Natural killer cell (primary cell): ENCODE data around the gene ATP8B4. TPM values are rescaled to one million over a fixed set of nuclear protein-coding genes. Genes with fewer than 3 reads are reported as not detected.

Experiments
- ATAC-seq, 3 donors: fragments of 150-1000 bp in 2 of 3; fragments of 200-7000 bp in 1 of 3; cut with Tn5 transposase; 1 replicate in 1 of 3; 2 replicates in 2 of 3; pipeline ENCODE4 v1.10.0; 2021; ENCODE audit warnings: mild to moderate bottlenecking in 2 of 3, moderate library complexity in 2 of 3
- DNase-seq, 2 donors: peaks; one replicate each; pipeline versions ENCODE4 v3.0.0 to v3.0.0-alpha.2; 2013 to 2021; ENCODE audit warnings: mixed read lengths in 1 of 2
- H3K27ac ChIP-seq: one replicate; pipeline ENCODE4 v1.5.1; 2013; ENCODE audit warnings: mild to moderate bottlenecking, low read length
- H3K27me3 ChIP-seq: one replicate; pipeline ENCODE4 v1.6.1; 2013; ENCODE audit warnings: low read length; ENCODE audit not compliant: control insufficient read depth, insufficient read depth
- H3K36me3 ChIP-seq: one replicate; pipeline ENCODE4 v1.6.1; 2013; ENCODE audit warnings: low read length; ENCODE audit not compliant: control insufficient read depth, insufficient read depth
- H3K4me1 ChIP-seq: one replicate; pipeline ENCODE4 v1.6.1; 2013; ENCODE audit warnings: low read length; ENCODE audit not compliant: control insufficient read depth, insufficient read depth
- H3K4me3 ChIP-seq: one replicate; pipeline ENCODE4 v1.5.1; 2013; ENCODE audit warnings: low read length
- H3K9me3 ChIP-seq: one replicate; pipeline ENCODE4 v1.6.1; 2013; ENCODE audit warnings: low read length; ENCODE audit not compliant: control insufficient read depth, insufficient read depth
- H3K27ac Mint-ChIP-seq, 2 donors: one replicate each; pipeline ENCODE4 v1.8.0; 2022; ENCODE audit warnings: mild to moderate bottlenecking in 2 of 2, mixed read lengths in 2 of 2, moderate library complexity in 1 of 2
- H3K27me3 Mint-ChIP-seq, 2 donors: one replicate each; pipeline ENCODE4 v1.8.0; 2022; ENCODE audit warnings: low read depth in 2 of 2, mixed read lengths in 2 of 2
- H3K36me3 Mint-ChIP-seq: one replicate; pipeline ENCODE4 v1.8.0; 2022; ENCODE audit warnings: mixed read lengths
- H3K4me1 Mint-ChIP-seq, 2 donors: one replicate each; pipeline ENCODE4 v1.8.0; 2022; ENCODE audit warnings: mixed read lengths in 2 of 2
- H3K4me3 Mint-ChIP-seq: one replicate; pipeline ENCODE4 v1.8.0; 2022; ENCODE audit warnings: mild to moderate bottlenecking, moderate library complexity, mixed read lengths
- H3K9me3 Mint-ChIP-seq, 2 donors: one replicate each; pipeline ENCODE4 v1.8.0; 2022; ENCODE audit warnings: mixed read lengths in 2 of 2
- WGBS: methylation state at CpG from one replicate; pipeline ENCODE4 v1.1.7; 2013; ENCODE audit warnings: missing lambda C conversion rate; ENCODE audit not compliant: insufficient coverage; 5-methylcytosine and 5-hydroxymethylcytosine counted together
- intact Hi-C: fragments of 100-400 bp; cut with micrococcal nuclease; formaldehyde crosslinking; loops from one replicate; pipeline ENCODE4 v1.14.2; 2022
- total RNA-seq, 4 donors: library from RNA; stranded (reverse); fragments of 120-200 nt in 1 of 4; gene quantifications; one replicate each; pipeline versions ENCODE4 v1.2.3 to v1.2.4, GENCODE V29; 2013 to 2022
- TF ChIP-seq, protein P1 (sequence below): fragments of 200-600 bp; IDR thresholded peaks from one replicate; pipeline ENCODE4 v1.8.0; 2022; ENCODE audit warnings: antibody characterized with exemption

Gene ATP8B4
- total RNA-seq, 3 donors from 2014 or later (not counting 1 experiment from before 2014, with no cell fraction given): 55.6 to 89.5 (median 75.1) TPM

DNA sequence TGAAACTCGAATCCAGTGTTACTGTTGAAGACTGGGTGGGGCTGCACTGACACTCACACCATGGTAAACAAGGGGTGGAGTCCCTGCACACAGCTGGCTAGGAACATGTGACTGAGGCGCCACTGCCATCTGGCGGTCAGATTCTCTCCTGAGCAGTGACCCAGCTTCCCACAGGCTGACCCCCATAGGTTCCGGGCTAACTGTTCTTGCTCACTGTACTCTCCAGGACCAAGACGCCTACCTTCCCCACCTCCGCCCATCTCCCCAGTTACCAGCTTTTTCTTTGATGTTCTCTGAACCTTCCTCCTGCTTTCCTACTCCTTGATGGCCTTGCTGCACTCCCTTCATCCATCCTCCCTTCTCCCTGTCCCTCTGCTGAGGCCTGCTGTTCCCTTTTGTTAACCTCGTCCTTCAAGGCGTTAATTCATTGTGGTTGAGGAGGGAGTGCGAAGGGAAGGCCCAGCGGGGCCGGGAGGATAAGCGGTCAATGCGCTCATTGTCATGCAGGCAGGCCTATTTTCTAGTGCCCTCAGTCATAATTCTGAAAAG lies 115.2 kb downstream of the ATP8B4 start:
- Mint-ChIP-seq H3K36me3 (peaks cover 17% of the 10 kb centered on the region), H3K9me3 (no peaks in the 10 kb centered on the region), H3K4me3 (peak overlapping the region; percentile 75), H3K27me3 (no peaks in the 10 kb centered on the region), H3K27ac (peak overlapping the region; percentile 88 to 95), H3K4me1 (peaks cover 25 to 30% of the 10 kb centered on the region in 2 donors)
- H3K27ac ChIP-seq: peak overlapping the region; percentile 66
- peaks cover 14% of the 10 kb centered on the region for H3K36me3 ChIP-seq
- DNase-seq (peak; percentile 74 to 79), ATAC-seq (peak; percentile 97 to 99 (median 99))
- 66% methylated on average over 13 of the region's 13 CpGs for WGBS
- H3K4me1 ChIP-seq: peaks cover 13% of the 10 kb centered on the region
- no peak overlapping the region for H3K4me3 ChIP-seq
- no peaks in the 10 kb centered on the region for H3K27me3 ChIP-seq
- intact Hi-C loops: loop anchor here (1.0 to 5.0 kb wide), 6 partner anchors 58 to 1143 kb away; partner anchors contain the start of gene AP4E1
- H3K9me3 ChIP-seq: no peaks in the 10 kb centered on the region
- TF ChIP-seq, protein P1, sequence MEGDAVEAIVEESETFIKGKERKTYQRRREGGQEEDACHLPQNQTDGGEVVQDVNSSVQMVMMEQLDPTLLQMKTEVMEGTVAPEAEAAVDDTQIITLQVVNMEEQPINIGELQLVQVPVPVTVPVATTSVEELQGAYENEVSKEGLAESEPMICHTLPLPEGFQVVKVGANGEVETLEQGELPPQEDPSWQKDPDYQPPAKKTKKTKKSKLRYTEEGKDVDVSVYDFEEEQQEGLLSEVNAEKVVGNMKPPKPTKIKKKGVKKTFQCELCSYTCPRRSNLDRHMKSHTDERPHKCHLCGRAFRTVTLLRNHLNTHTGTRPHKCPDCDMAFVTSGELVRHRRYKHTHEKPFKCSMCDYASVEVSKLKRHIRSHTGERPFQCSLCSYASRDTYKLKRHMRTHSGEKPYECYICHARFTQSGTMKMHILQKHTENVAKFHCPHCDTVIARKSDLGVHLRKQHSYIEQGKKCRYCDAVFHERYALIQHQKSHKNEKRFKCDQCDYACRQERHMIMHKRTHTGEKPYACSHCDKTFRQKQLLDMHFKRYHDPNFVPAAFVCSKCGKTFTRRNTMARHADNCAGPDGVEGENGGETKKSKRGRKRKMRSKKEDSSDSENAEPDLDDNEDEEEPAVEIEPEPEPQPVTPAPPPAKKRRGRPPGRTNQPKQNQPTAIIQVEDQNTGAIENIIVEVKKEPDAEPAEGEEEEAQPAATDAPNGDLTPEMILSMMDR: peak; percentile 73

DNA sequence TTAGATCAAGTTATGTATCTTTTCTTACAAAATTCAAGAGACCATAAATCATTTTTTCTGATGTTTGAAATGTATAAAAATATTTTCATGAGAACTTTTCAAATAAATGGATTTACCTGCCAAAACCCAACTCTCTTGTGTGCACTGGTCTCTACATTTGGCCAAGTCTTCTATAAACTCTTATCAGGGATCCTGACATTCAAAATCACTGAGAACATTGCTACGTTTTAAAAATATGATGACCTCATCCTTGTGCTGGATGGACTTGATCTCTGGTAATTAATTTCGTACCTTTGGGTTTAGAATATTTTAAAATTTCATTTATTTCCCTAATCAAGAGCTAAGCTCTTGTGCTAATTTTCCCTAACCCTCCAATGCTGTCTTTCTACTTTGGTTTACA lies 127.4 kb downstream of the ATP8B4 start:
- Histone ChIP-seq H3K27me3 (no peaks in the 10 kb centered on the region), H3K4me1 (no peaks in the 10 kb centered on the region), H3K27ac (no peak overlapping the region), H3K4me3 (no peak overlapping the region), H3K36me3 (peaks cover 52% of the 10 kb centered on the region), H3K9me3 (no peaks in the 10 kb centered on the region)
- peaks cover 21% of the 10 kb centered on the region for H3K36me3 Mint-ChIP-seq
- H3K4me1 Mint-ChIP-seq: peaks cover 6 to 7% of the 10 kb centered on the region in 2 donors
- H3K27me3 Mint-ChIP-seq: no peaks in the 10 kb centered on the region
- H3K4me3 Mint-ChIP-seq: no peak overlapping the region
- ATAC-seq (no peak), DNase-seq (no peak)
- TF ChIP-seq, protein P1: no peak
- intact Hi-C loops: no loop called here
- no CpG with 5 or more reads among the region's 2 CpGs for WGBS
- no peaks in the 10 kb centered on the region for H3K9me3 Mint-ChIP-seq
- no peak overlapping the region for H3K27ac Mint-ChIP-seq

DNA sequence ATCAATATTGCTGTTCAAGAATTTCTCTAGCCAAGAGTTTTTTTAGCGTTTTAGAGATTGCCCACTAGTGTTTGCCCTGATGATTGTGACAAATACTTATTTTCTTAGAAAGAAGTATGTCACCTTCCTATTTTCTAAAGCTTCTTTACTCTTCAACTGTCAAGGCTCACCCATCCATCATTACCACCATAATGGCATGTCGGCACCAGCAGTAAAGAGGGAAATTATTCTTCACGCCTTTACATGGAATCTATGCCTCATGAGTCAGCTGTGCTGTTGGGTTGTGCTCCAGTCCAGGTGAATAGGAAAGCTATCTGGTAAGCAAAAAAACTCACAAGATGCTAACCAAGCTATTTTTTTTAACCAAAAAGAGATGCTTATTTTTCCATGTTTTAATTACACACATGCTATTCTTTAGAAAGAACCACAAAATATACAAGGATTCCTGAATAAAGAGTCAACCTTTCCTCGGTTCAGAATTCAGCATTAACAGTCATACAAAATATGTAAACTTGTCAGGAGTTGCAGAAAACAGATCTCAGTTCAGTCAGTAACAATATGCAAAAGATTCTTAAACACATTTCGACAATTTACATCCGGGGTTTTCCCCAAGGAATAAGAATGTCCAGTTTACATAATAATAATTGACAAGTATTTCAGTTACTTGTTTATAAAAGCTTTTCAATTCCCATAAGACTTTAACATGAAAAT lies 128.0 kb downstream of the ATP8B4 start:
- Histone ChIP-seq H3K36me3 (peaks cover 50% of the 10 kb centered on the region), H3K4me3 (no peak overlapping the region), H3K9me3 (no peaks in the 10 kb centered on the region), H3K4me1 (no peaks in the 10 kb centered on the region), H3K27ac (no peak overlapping the region), H3K27me3 (no peaks in the 10 kb centered on the region)
- intact Hi-C loops: no loop called here
- ATAC-seq: no peak
- H3K9me3 Mint-ChIP-seq: no peaks in the 10 kb centered on the region
- no peak overlapping the region for H3K4me3 Mint-ChIP-seq
- WGBS: 73% methylated on average over 2 of the region's 6 CpGs
- TF ChIP-seq, protein P1: no peak
- no peak overlapping the region for H3K27ac Mint-ChIP-seq
- no peaks in the 10 kb centered on the region for H3K27me3 Mint-ChIP-seq
- peaks cover 23% of the 10 kb centered on the region for H3K36me3 Mint-ChIP-seq
- DNase-seq: no peak
- peaks cover 6 to 7% of the 10 kb centered on the region in 2 donors for H3K4me1 Mint-ChIP-seq
